Measurements from ENCODE around the gene MFRP.

MFRP gene

DNA sequence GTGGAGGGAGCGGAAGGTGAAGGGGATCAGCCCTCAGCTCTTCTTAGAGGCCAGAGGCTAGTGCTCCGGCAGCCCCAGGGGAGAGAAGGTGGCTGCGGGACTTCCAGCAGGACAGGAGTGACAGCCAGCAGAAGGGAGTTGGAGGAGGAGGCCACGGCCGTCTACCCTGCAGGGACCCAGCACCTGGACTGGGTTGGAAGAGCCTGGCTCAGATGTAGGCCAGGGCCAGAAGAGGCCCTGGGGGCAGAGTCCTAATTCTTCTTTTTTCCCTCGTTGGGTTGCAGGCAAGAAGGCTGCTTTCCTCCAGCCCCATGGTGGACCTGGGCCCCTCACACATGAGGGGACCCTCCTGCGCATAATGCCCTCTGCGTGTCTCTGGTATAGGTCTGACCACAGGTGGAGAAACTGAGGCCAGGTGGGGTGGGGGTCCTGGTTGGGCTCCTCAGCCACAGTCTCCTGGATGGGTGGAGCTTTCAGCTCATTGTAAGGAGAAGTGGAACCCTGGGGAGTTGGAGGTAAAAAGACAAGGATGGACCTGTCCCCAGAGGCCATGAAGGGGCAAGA lies 27.3 kb downstream of the MFRP start:
- no peak for DNase-seq (ENCODE audit: low read depth in 1 of 2, low spot score in 1 of 2)

GRCh38 chr11:119318240-119319135 lies 28.0 kb downstream of the MFRP start:
- DNase-seq (ENCODE audit: low read depth in 1 of 2, low spot score in 1 of 2): no peak

DNA sequence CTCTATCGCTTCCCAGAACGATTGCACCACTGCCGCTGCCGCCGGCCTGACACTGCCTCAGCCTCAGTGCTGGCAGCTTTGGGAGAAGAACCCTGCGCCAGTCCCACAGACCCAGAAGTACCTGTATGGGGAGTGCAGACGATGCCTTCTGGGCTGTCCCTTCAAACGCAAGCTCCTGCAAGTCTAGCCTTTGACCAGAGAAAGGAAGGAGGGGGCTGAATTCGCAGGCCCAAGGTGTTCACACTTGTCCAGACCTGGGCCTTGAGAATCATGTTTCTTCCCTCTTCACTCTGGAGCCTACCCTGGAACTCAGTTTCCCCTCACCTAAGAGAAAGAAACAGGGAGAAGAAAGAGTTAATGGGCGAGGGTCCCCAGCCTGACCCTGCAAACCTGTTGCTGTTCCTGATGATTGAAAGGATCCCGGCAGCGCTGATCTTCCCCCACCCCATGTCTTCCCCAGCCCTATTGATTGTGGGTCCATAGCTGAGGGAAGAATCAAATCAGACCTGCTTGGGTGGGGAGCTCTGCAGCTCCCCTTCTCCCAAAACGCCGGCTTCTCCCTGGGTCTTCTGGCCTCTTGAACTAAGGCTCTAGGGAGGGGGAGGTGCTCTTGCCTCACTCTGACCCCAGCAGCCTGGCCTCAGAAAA lies 28.8 kb downstream of the MFRP start:
- DNase-seq (ENCODE audit: low read depth in 1 of 2, low spot score in 1 of 2): no peak

GRCh38 chr11:119316729-119317591 lies 29.5 kb downstream of the MFRP start, which contains the start of gene MCAM:
MCAM (minus strand) TSS chr11:119317130; CDS start chr11:119317101, 29 bp downstream.
- no peak for DNase-seq (ENCODE audit: low read depth in 1 of 2, low spot score in 1 of 2)

- DNase-seq (ENCODE audit: low read depth in 1 of 2, low spot score in 1 of 2): no peak
These were observed 30.3 kb downstream of the MFRP start for GRCh38 chr11:119316016-119316728.

GRCh38 chr11:119315131-119316015 lies 31.1 kb downstream of the MFRP start:
- no peak for DNase-seq (ENCODE audit: low read depth in 1 of 2, low spot score in 1 of 2)

GRCh38 chr11:119314726-119315125 lies 31.8 kb downstream of the MFRP start:
- no peak for DNase-seq (ENCODE audit: low read depth in 1 of 2, low spot score in 1 of 2)

- no peak for DNase-seq (ENCODE audit: low read depth in 1 of 2, low spot score in 1 of 2)
These were observed 35.8 kb downstream of the MFRP start for GRCh38 chr11:119310682-119311052.

GRCh38 chr11:119309953-119310681 lies 36.4 kb downstream of the MFRP start:
- no peak for DNase-seq (ENCODE audit: low read depth in 1 of 2, low spot score in 1 of 2)

DNA sequence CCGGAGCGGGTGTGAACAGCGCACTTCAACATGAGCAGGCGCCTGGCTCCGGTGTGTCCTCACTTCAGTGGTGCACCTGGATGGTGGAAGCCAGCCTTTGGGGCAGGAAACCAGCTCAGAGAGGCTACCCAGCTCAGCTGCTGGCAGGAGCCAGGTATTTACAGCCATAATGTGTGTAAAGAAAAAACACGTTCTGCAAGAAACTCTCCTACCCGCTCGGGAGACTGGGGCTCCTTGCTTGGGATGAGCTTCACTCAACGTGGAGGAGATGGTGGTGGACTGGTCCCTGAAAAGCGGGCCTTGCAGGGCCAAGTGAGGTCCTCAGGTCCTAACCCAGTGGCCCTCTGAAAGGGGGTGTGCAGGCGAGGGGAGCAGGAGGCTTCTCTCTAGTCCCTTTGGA lies 37.1 kb downstream of the MFRP start:
- no peak for DNase-seq (ENCODE audit: low read depth in 1 of 2, low spot score in 1 of 2)

- no peak for DNase-seq (ENCODE audit: low read depth in 1 of 2, low spot score in 1 of 2)
These were observed 38.5 kb downstream of the MFRP start for GRCh38 chr11:119307974-119308373.

DNA sequence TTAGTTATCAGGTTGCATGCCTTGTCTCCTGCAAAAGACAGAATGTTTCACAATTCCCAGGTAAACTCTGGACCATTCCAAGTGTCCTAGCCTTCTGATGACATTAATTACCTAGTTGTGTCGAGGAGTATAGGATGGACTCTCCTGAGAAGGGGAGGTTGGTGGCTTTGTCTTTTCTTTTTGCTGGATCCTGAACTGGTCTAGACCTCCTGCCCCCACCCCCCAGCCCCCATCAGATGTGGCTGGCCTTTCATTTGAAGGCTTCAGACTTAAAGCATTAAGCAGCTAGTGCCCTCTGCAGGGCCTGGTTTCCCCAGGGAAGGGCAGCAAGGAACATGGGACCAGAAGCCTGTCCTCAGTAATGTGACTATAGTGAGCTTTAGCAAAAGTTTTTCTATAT lies 39.3 kb downstream of the MFRP start:
- DNase-seq (ENCODE audit: low read depth in 1 of 2, low spot score in 1 of 2): no peak

DNA sequence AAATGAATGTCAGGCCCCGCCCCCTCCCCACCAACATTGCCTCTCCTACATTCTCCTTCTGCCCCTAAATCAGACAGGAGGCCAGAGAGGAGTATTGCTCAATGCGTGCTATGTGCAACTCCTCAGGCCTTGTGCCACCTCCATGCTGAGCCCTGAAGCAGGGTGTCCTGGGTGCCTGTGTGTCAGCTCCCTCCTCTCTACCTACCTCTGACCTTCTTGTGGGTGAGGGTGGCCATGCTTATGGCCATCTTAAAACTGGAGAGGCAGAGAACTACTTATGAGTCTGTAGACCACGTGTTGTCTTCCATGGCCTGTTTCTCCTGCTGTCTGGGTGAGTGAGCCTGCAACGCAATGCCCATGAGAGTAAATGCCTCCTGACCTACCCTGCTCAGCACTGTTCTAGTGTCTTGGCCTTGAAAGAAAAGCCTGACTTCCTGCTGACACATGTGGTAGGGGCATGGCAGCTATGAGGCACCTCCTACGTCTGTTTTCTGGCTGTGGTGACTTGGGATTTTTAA lies 40.1 kb downstream of the MFRP start:
- no peak for DNase-seq (ENCODE audit: low read depth in 1 of 2, low spot score in 1 of 2)

GRCh38 chr11:119305556-119306372 lies 40.7 kb downstream of the MFRP start:
- no peak for DNase-seq (ENCODE audit: low read depth in 1 of 2, low spot score in 1 of 2)

DNA sequence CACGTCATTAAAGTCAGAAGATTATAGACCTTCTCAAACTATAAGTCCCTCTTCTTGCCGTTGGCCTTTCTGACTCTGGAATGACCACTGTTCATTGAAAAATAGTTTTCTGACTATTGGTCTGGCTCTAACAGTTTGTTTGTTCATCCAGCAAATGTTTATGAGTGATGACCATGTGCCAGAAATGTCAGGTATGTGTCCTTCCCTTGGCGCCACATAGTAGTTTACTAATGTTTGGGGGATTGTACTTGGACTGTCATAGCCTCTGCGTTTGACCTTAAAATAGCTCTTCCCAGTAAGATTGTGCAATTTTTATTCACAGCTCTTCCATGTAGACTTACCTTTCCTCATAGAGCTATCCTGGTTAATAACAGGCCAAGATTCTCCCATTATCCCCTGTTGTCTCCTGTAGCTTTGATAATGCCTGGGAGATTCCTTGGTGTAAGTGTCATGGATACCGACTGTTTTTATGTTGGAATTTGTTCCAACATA lies 43.2 kb downstream of the MFRP start:
- DNase-seq (ENCODE audit: low read depth in 1 of 2, low spot score in 1 of 2): no peak

- DNase-seq (ENCODE audit: low read depth in 1 of 2, low spot score in 1 of 2): no peak
These were observed 46.1 kb downstream of the MFRP start for GRCh38 chr11:119300198-119300964.

DNA sequence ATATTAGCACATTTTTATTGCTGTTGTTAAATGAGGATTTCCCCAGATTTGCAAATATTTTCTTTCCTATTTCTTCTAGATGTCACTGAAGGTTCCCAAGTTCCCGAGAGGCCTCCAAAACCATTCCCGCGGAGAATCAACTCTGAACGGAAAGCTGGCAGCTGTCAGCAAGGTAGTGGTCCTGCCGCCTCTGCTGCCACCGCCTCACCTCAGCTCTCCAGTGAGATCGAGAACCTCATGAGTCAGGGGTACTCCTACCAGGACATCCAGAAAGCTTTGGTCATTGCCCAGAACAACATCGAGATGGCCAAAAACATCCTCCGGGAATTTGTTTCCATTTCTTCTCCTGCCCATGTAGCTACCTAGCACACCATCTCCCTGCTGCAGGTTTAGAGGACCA lies 47.1 kb downstream of the MFRP start:
- no peak for DNase-seq (ENCODE audit: low read depth in 1 of 2, low spot score in 1 of 2)
